HL-60 (cell line): Measurements from ENCODE around the gene PARVB.

Source experiments
- DNase-seq, 2 experiments: peaks; one replicate each; pipeline ENCODE4 v3.0.0-alpha.2; 2010 to 2020; ENCODE audit warnings: low read depth in 1 of 2, low spot score in 1 of 2
- H3K27ac ChIP-seq: fragments of 250-450 bp; sonication (Bioruptor Pico); replicated peaks from 2 replicates; pipeline ENCODE4 v1.5.1; 2020; ENCODE audit warnings: mild to moderate bottlenecking, moderate library complexity
- H3K27me3 ChIP-seq: fragments of 250-450 bp; sonication (Bioruptor Pico); 2 replicates; pipeline ENCODE4 v1.5.1; 2021; ENCODE audit warnings: mild to moderate bottlenecking, moderate library complexity; ENCODE audit not compliant: insufficient read depth, poor library complexity, severe bottlenecking
- H3K4me3 ChIP-seq: replicated peaks from 2 replicates; pipeline ENCODE4 v1.5.1; 2011; ENCODE audit warnings: mild to moderate bottlenecking, control low read depth, low read length; ENCODE audit not compliant: insufficient read depth
- GABPA ChIP-seq: IDR thresholded peaks from 2 replicates; pipeline ENCODE4 v1.6.1; 2012; ENCODE audit warnings: low read depth
- POLR2AphosphoS5 ChIP-seq: IDR thresholded peaks from 2 replicates; pipeline ENCODE4 v1.6.1; 2012; ENCODE audit warnings: low read depth
- SPI1 ChIP-seq: IDR thresholded peaks from 2 replicates; pipeline ENCODE4 v1.6.1; 2012; ENCODE audit warnings: low read depth, mild to moderate bottlenecking, borderline replicate concordance
- TF ChIP-seq, protein P1 (sequence below): IDR thresholded peaks from 2 replicates; pipeline ENCODE4 v1.6.1; 2012; ENCODE audit warnings: low read depth; ENCODE audit not compliant: insufficient replicate concordance
- TF ChIP-seq, protein P2 (sequence below): IDR thresholded peaks from one replicate; pipeline ENCODE4 v1.5.1; 2011; ENCODE audit warnings: low read length, control low read depth, inconsistent platforms; ENCODE audit not compliant: insufficient read depth

Gene PARVB

DNA sequence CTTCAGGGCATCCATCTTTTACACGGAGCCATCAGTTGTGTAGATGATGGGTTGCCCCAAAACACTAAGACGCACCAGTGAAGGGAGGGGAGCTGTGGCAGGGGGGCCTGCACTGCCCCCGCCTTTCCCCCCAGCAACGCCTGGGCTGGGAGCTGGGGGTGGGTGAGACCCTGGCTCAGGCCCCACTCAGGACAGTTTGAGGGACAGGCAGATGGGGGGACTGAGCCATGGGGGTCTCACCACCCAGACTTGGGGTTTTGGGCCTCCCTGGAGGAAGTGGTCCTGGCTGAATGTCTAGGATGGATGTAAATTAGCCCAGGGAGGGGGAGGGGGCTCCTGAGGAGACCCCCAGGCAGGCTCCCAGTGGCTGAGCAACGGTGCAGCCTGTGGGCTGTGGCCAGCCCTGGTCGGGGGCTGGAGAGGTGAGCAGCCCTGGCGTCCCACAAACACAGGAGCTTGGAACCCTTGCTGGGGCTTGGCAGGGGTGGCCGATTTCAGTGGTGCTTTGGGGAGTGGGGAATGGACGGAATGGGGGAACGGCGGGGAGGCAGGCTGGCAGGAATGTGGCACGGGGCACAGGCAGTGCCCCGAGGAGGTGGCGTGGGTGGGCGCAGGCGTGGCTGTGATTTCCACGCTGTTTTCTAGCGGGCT is 6.1 kb downstream of the PARVB start:
- DNase-seq, result no peak

DNA sequence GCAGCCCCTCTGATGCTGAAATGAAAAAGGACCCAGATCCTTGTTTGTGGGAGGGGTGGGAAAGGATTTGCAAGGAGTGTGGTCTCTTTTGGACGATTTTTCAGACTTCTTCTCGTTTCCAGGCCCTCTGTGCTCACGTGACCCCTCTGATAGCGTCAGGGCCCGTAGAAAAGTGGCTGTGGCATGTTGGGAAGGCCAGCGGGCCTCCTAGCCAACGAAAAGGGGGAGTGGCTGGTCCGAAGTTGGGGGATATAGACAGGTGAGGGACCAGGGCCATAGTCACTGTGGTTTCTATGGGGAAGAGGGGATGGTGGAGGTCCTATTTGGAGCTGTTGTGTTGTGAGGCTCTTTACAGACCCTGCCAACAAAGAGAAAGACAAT is 6.6 kb downstream of the PARVB start:
- DNase-seq, result no peak
- no peak for TF ChIP-seq SPI1
- no peak for TF ChIP-seq GABPA
- TF ChIP-seq POLR2AphosphoS5, result no peak
- TF ChIP-seq, protein P1, sequence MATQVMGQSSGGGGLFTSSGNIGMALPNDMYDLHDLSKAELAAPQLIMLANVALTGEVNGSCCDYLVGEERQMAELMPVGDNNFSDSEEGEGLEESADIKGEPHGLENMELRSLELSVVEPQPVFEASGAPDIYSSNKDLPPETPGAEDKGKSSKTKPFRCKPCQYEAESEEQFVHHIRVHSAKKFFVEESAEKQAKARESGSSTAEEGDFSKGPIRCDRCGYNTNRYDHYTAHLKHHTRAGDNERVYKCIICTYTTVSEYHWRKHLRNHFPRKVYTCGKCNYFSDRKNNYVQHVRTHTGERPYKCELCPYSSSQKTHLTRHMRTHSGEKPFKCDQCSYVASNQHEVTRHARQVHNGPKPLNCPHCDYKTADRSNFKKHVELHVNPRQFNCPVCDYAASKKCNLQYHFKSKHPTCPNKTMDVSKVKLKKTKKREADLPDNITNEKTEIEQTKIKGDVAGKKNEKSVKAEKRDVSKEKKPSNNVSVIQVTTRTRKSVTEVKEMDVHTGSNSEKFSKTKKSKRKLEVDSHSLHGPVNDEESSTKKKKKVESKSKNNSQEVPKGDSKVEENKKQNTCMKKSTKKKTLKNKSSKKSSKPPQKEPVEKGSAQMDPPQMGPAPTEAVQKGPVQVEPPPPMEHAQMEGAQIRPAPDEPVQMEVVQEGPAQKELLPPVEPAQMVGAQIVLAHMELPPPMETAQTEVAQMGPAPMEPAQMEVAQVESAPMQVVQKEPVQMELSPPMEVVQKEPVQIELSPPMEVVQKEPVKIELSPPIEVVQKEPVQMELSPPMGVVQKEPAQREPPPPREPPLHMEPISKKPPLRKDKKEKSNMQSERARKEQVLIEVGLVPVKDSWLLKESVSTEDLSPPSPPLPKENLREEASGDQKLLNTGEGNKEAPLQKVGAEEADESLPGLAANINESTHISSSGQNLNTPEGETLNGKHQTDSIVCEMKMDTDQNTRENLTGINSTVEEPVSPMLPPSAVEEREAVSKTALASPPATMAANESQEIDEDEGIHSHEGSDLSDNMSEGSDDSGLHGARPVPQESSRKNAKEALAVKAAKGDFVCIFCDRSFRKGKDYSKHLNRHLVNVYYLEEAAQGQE, result no peak
- TF ChIP-seq, protein P2, sequence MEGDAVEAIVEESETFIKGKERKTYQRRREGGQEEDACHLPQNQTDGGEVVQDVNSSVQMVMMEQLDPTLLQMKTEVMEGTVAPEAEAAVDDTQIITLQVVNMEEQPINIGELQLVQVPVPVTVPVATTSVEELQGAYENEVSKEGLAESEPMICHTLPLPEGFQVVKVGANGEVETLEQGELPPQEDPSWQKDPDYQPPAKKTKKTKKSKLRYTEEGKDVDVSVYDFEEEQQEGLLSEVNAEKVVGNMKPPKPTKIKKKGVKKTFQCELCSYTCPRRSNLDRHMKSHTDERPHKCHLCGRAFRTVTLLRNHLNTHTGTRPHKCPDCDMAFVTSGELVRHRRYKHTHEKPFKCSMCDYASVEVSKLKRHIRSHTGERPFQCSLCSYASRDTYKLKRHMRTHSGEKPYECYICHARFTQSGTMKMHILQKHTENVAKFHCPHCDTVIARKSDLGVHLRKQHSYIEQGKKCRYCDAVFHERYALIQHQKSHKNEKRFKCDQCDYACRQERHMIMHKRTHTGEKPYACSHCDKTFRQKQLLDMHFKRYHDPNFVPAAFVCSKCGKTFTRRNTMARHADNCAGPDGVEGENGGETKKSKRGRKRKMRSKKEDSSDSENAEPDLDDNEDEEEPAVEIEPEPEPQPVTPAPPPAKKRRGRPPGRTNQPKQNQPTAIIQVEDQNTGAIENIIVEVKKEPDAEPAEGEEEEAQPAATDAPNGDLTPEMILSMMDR, result no peak
- Histone ChIP-seq H3K27ac (no peak overlapping the region), H3K4me3 (no peak overlapping the region), H3K27me3 (no peaks in the 10 kb centered on the region)

More for the DNA sequence above, 6.1 kb downstream of the PARVB start:
- TF ChIP-seq GABPA (no peak), POLR2AphosphoS5 (no peak), SPI1 (no peak)
- TF ChIP-seq, protein P1, result no peak
- TF ChIP-seq, protein P2, result no peak
- no peaks in the 10 kb centered on the region for H3K27me3 ChIP-seq
- no peak overlapping the region for H3K27ac ChIP-seq
- no peak overlapping the region for H3K4me3 ChIP-seq

DNA sequence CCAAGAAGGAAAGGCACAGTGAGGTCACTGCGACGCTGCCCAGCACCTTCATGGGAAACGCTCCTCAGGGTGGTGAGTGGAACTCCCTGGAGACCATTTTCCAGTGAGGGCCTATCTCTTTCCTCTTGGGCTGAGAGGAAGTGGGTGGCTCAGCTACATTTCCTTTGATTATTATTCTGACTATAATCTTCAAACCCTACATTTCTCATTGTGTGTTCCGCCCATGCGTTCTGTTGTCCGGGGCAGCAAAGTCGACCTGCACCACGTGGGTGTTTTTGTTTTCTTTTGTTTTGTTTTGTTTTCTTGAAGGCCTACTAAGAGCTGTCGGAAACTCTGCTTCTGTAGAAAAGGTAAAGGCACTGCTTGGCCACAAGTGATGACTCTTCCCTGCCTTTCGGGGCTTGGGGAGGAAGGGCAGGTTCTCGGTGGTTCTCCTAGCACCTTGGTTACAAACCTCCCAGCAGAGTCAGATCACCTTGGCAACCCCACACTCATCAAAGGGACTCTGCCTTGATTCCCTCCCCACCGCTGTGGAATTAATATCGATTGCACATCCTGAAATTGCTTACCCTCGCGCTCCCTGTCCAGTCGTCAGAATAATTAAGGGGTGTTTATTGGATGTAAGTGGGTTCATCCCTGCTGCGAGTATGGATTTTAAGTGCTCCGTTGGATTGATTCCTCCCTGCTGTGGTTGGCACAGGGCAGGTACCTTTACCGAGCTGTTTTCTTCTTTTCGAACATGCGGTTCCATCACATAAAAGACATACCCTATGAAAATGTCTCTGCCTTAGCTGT is 7.3 kb downstream of the PARVB start:
- no peak for DNase-seq
- Histone ChIP-seq H3K27me3 (no peaks in the 10 kb centered on the region), H3K4me3 (no peak overlapping the region), H3K27ac (no peak overlapping the region)
- TF ChIP-seq, protein P1, result no peak
- peak; percentile 33; the same call in 1 of the 2 replicates for TF ChIP-seq SPI1
